Measurements from ENCODE around the gene ACMSD.

Gene ACMSD

DNA sequence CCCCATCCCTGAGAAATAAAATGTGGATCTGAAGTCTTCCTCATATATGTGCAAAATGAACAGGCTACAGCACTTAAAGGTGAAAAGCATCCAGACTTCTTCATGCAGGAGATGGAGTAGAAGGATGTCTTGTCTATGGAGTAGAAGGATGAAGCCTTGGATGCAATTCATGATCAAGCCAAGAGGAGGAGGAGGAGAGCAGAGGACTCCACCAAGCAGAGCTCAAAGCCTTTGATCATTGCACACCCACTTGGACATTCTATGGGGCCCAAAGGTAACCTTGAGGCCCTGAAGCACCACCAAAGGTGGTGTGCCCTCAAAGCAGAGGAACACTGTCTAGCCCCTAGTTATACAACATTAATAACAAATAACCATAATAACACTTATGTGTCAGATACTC lies 17.3 kb downstream of the ACMSD start:
- Histone ChIP-seq H3K9ac (no peak overlapping the region), H3K79me2 (no peaks in the 10 kb centered on the region), H3K9me3 (ENCODE audit: control insufficient read depth, low read length) (no peaks in the 10 kb centered on the region), H2AFZ (no peak overlapping the region), H3K4me3 (ENCODE audit: low read depth, low read length) (no peak overlapping the region), H3K4me2 (ENCODE audit: low read length) (no peak overlapping the region), H3K27me3 (ENCODE audit: control insufficient read depth, insufficient read depth, low read length) (no peaks in the 10 kb centered on the region), H3K36me3 (ENCODE audit: control insufficient read depth, insufficient read depth, low read length) (no peaks in the 10 kb centered on the region), H3K4me1 (no peaks in the 10 kb centered on the region), H3K27ac (no peak overlapping the region)
- TF ChIP-seq, protein P1, sequence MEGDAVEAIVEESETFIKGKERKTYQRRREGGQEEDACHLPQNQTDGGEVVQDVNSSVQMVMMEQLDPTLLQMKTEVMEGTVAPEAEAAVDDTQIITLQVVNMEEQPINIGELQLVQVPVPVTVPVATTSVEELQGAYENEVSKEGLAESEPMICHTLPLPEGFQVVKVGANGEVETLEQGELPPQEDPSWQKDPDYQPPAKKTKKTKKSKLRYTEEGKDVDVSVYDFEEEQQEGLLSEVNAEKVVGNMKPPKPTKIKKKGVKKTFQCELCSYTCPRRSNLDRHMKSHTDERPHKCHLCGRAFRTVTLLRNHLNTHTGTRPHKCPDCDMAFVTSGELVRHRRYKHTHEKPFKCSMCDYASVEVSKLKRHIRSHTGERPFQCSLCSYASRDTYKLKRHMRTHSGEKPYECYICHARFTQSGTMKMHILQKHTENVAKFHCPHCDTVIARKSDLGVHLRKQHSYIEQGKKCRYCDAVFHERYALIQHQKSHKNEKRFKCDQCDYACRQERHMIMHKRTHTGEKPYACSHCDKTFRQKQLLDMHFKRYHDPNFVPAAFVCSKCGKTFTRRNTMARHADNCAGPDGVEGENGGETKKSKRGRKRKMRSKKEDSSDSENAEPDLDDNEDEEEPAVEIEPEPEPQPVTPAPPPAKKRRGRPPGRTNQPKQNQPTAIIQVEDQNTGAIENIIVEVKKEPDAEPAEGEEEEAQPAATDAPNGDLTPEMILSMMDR (IDR thresholded peaks at IDR 0.05): no peak

GRCh38 chr2:134858245-134858644 lies 19.8 kb downstream of the ACMSD start:
- Histone ChIP-seq H3K79me2 (no peaks in the 10 kb centered on the region), H3K27me3 (ENCODE audit: control insufficient read depth, insufficient read depth, low read length) (no peaks in the 10 kb centered on the region), H3K36me3 (ENCODE audit: control insufficient read depth, insufficient read depth, low read length) (no peaks in the 10 kb centered on the region), H3K4me1 (no peaks in the 10 kb centered on the region), H3K27ac (no peak overlapping the region), H2AFZ (no peak overlapping the region), H3K4me3 (ENCODE audit: low read depth, low read length) (no peak overlapping the region), H3K9ac (no peak overlapping the region), H3K9me3 (ENCODE audit: control insufficient read depth, low read length) (no peaks in the 10 kb centered on the region), H3K4me2 (ENCODE audit: low read length) (no peak overlapping the region)
- TF ChIP-seq, protein P1 (IDR thresholded peaks at IDR 0.05): no peak

GRCh38 chr2:134861173-134861572 lies 22.8 kb downstream of the ACMSD start:
- Histone ChIP-seq H3K36me3 (ENCODE audit: control insufficient read depth, insufficient read depth, low read length) (no peaks in the 10 kb centered on the region), H3K27me3 (ENCODE audit: control insufficient read depth, insufficient read depth, low read length) (no peaks in the 10 kb centered on the region), H3K9me3 (ENCODE audit: control insufficient read depth, low read length) (no peaks in the 10 kb centered on the region), H3K4me1 (no peaks in the 10 kb centered on the region), H3K4me3 (ENCODE audit: low read depth, low read length) (no peak overlapping the region), H2AFZ (no peak overlapping the region), H3K4me2 (ENCODE audit: low read length) (no peak overlapping the region), H3K9ac (no peak overlapping the region), H3K79me2 (no peaks in the 10 kb centered on the region), H3K27ac (no peak overlapping the region)
- TF ChIP-seq, protein P1 (IDR thresholded peaks at IDR 0.05): no peak

DNA sequence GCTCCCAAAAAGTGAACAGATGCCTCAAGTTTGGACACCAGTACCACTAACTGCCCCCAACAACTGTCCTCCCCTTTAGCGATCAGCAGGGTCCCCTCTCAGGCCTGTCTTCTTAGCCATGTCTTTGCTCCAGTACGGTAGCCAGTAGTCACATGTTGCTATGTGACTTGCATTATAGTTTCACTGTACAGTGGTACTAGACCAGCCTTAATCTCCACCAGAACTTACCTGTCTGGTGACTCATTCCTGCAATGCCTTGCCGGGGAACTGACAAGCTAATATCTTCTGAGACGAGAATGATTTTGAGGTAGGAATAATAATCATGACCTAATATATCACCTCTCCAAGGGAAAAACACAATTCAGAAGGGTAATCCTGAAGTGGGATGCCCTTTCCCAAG lies 23.7 kb downstream of the ACMSD start:
- Histone ChIP-seq H3K27me3 (ENCODE audit: control insufficient read depth, insufficient read depth, low read length) (no peaks in the 10 kb centered on the region), H3K27ac (no peak overlapping the region), H3K4me2 (ENCODE audit: low read length) (no peak overlapping the region), H2AFZ (no peak overlapping the region), H3K9ac (no peak overlapping the region), H3K9me3 (ENCODE audit: control insufficient read depth, low read length) (no peaks in the 10 kb centered on the region), H3K36me3 (ENCODE audit: control insufficient read depth, insufficient read depth, low read length) (no peaks in the 10 kb centered on the region), H3K4me3 (ENCODE audit: low read depth, low read length) (no peak overlapping the region), H3K79me2 (no peaks in the 10 kb centered on the region), H3K4me1 (no peaks in the 10 kb centered on the region)
- TF ChIP-seq, protein P1 (IDR thresholded peaks at IDR 0.05): no peak

- Histone ChIP-seq H3K4me1 (no peaks in the 10 kb centered on the region), H3K9ac (no peak overlapping the region), H3K27me3 (ENCODE audit: control insufficient read depth, insufficient read depth, low read length) (no peaks in the 10 kb centered on the region), H2AFZ (no peak overlapping the region), H3K4me3 (ENCODE audit: low read depth, low read length) (no peak overlapping the region), H3K79me2 (no peaks in the 10 kb centered on the region), H3K27ac (no peak overlapping the region), H3K4me2 (ENCODE audit: low read length) (no peak overlapping the region), H3K9me3 (ENCODE audit: control insufficient read depth, low read length) (no peaks in the 10 kb centered on the region), H3K36me3 (ENCODE audit: control insufficient read depth, insufficient read depth, low read length) (no peaks in the 10 kb centered on the region)
- TF ChIP-seq, protein P1 (IDR thresholded peaks at IDR 0.05): no peak
Measured at GRCh38 chr2:134862674-134863073, 24.3 kb downstream of the ACMSD start.
